Breast epithelium (tissue), 3 donors: Measurements from ENCODE around the gene AQP11.

Source experiments
- POLR2A ChIP-seq: fragments of 450-650 bp; IDR thresholded peaks from one replicate; pipeline ENCODE4 v1.6.1; 2016; ENCODE audit warnings: antibody characterized with exemption, mild to moderate bottlenecking, moderate library complexity
- TF ChIP-seq, protein P1 (sequence below), 3 donors: fragments of 450-650 bp; IDR thresholded peaks; one replicate each; pipeline ENCODE4 v1.5.1; 2016 to 2017; ENCODE audit warnings: antibody characterized with exemption in 3 of 3, mild to moderate bottlenecking in 3 of 3, moderate library complexity in 3 of 3

DNA sequence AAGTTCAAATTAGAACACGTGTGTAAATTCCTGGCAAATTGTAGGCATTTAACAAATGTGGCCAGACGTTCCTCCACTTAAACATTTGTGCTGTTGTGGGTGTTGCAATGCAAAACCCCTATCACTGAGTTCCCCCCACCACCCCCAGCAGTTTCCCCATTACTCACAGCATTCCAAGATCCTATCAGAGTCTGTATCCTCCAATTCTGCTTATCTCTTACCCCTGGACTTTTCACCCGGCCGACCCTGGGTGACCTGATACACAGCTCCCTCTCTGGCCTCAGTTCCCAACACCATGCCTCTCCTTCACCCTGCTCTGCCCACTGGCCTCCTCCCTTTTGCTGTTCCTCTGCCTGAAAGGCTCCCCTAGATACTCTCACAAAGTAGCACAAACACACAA is 31.4 kb upstream of the AQP11 start:
- TF ChIP-seq, protein P1, sequence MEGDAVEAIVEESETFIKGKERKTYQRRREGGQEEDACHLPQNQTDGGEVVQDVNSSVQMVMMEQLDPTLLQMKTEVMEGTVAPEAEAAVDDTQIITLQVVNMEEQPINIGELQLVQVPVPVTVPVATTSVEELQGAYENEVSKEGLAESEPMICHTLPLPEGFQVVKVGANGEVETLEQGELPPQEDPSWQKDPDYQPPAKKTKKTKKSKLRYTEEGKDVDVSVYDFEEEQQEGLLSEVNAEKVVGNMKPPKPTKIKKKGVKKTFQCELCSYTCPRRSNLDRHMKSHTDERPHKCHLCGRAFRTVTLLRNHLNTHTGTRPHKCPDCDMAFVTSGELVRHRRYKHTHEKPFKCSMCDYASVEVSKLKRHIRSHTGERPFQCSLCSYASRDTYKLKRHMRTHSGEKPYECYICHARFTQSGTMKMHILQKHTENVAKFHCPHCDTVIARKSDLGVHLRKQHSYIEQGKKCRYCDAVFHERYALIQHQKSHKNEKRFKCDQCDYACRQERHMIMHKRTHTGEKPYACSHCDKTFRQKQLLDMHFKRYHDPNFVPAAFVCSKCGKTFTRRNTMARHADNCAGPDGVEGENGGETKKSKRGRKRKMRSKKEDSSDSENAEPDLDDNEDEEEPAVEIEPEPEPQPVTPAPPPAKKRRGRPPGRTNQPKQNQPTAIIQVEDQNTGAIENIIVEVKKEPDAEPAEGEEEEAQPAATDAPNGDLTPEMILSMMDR (IDR thresholded peaks at IDR 0.05): no peak
- no peak for TF ChIP-seq POLR2A
